ENCODE data around the gene KAT6B.

- TF ChIP-seq CTCF (conservative IDR thresholded peaks at IDR 0.05 in 1 of 2, IDR thresholded peaks at IDR 0.05 in 1 of 2; ENCODE audit: low read depth in 1 of 2, low read length in 2 of 2) (no peak), EZH2 (IDR thresholded peaks at IDR 0.05; ENCODE audit: low read length, missing control alignments) (no peak)
Observed at GRCh38 chr10:74947781-74948401, 121.5 kb downstream of the KAT6B start.

Measured in fibroblast of lung (primary cell).